Endodermal cell (in vitro differentiated cells): ENCODE results near the gene PRDM1. TPM values are rescaled to one million over a fixed set of nuclear protein-coding genes. Genes with fewer than 3 reads are reported as not detected.

Experiments used
- DNase-seq: peaks from one replicate; pipeline ENCODE4 v3.0.0-alpha.2; 2017
- H3K27ac ChIP-seq: 2 replicates; pipeline ENCODE4 v1.5.1; 2013; ENCODE audit warnings: mild to moderate bottlenecking, low read depth, low read length, moderate library complexity
- H3K27me3 ChIP-seq: 2 replicates; pipeline ENCODE4 v1.6.1; 2013; ENCODE audit warnings: mild to moderate bottlenecking, low read length, moderate library complexity; ENCODE audit not compliant: insufficient read depth, control insufficient read depth, poor library complexity, severe bottlenecking
- H3K36me3 ChIP-seq: 2 replicates; pipeline ENCODE4 v1.7.0; 2013; ENCODE audit warnings: mild to moderate bottlenecking, low read length, moderate library complexity; ENCODE audit not compliant: control insufficient read depth, insufficient read depth
- H3K4me1 ChIP-seq: one replicate; pipeline ENCODE4 v1.7.0; 2013; ENCODE audit warnings: low read length; ENCODE audit not compliant: control insufficient read depth, insufficient read depth
- H3K4me3 ChIP-seq: 2 replicates; pipeline ENCODE4 v1.5.1; 2013; ENCODE audit warnings: mild to moderate bottlenecking, low read length, moderate library complexity
- H3K9ac ChIP-seq: 2 replicates; pipeline ENCODE4 v1.6.1; 2013; ENCODE audit warnings: mild to moderate bottlenecking, low read length, moderate library complexity; ENCODE audit not compliant: poor library complexity, severe bottlenecking; ENCODE audit errors: extremely low read depth
- H3K9me3 ChIP-seq: 2 replicates; pipeline ENCODE4 v1.6.1; 2013; ENCODE audit warnings: mild to moderate bottlenecking, low read length, moderate library complexity; ENCODE audit not compliant: control insufficient read depth
- H3K27ac Mint-ChIP-seq: 2 replicates; pipeline ENCODE4 v1.8.0; 2020; ENCODE audit warnings: mixed read lengths
- H3K27me3 Mint-ChIP-seq: 2 replicates; pipeline ENCODE4 v1.8.0; 2021; ENCODE audit warnings: mild to moderate bottlenecking, mixed read lengths; ENCODE audit not compliant: insufficient read depth
- H3K36me3 Mint-ChIP-seq: 2 replicates; pipeline ENCODE4 v1.8.0; 2020; ENCODE audit warnings: low read depth, mixed read lengths
- H3K4me1 Mint-ChIP-seq: 2 replicates; pipeline ENCODE4 v1.8.0; 2020; ENCODE audit warnings: mixed read lengths
- H3K4me3 Mint-ChIP-seq: 2 replicates; pipeline ENCODE4 v1.8.0; 2020; ENCODE audit warnings: mild to moderate bottlenecking, moderate library complexity, mixed read lengths
- H3K9me3 Mint-ChIP-seq: 2 replicates; pipeline ENCODE4 v1.8.0; 2020; ENCODE audit warnings: mild to moderate bottlenecking, mixed read lengths
- CTCF ChIP-seq: fragments of 200-600 bp; sonication (generic); conservative IDR thresholded peaks from 2 replicates; pipeline ENCODE4 v1.5.0; 2021; ENCODE audit warnings: antibody characterized with exemption, mild to moderate bottlenecking
- WGBS, 2 experiments: methylation state at CpG; one replicate each; pipeline versions ENCODE4 v1.1.5 to v1.1.7; 2013; ENCODE audit warnings: missing lambda C conversion rate in 2 of 2, mixed read lengths in 1 of 2; ENCODE audit not compliant: insufficient coverage in 1 of 2, insufficient read length in 1 of 2; 5-methylcytosine and 5-hydroxymethylcytosine counted together
- total RNA-seq, 2 donors: library from RNA; stranded (reverse); fragmentation: NEBNext Ultra II Directional in 1 of 2; extraction: Animal tissue kit (Norgen Biotek cat#: 25700) in 1 of 2; gene quantifications; 2 replicates in 1 of 2; 3 replicates in 1 of 2; pipeline ENCODE4 v1.2.1, GENCODE V29; 2021

The PRDM1 gene
- total RNA-seq, 2 donors from 2014 or later, result 54.0 to 74.3 TPM

GRCh38 chr6:106108129-106108528 lies 22.0 kb downstream of the PRDM1 start:
- no peak overlapping the region for H3K4me3 Mint-ChIP-seq
- no peak for DNase-seq
- H3K9me3 Mint-ChIP-seq, result no peaks in the 10 kb centered on the region
- no peaks in the 10 kb centered on the region for H3K9me3 ChIP-seq
- peaks cover 4% of the 10 kb centered on the region for H3K4me1 ChIP-seq
- no peak for TF ChIP-seq CTCF
- no peaks in the 10 kb centered on the region for H3K27me3 ChIP-seq
- peaks cover 57% of the 10 kb centered on the region for H3K36me3 Mint-ChIP-seq
- H3K36me3 ChIP-seq, result peaks cover 69% of the 10 kb centered on the region
- H3K27ac ChIP-seq, result no peak overlapping the region
- no peak overlapping the region for H3K9ac ChIP-seq
- no peak overlapping the region for H3K4me3 ChIP-seq
- peaks cover 14% of the 10 kb centered on the region for H3K4me1 Mint-ChIP-seq
- 93 to 100% methylated on average over 1 to 6 of the region's 6 CpGs for WGBS, 2 experiments
- no peak overlapping the region for H3K27ac Mint-ChIP-seq
- H3K27me3 Mint-ChIP-seq, result no peaks in the 10 kb centered on the region

GRCh38 chr6:106109029-106109428 lies 22.9 kb downstream of the PRDM1 start:
- WGBS, 2 experiments, result 99% methylated on average over 3 of the region's 3 CpGs; no CpG with 5 or more reads in 1 of the 2 experiments
- Histone ChIP-seq H3K36me3 (peaks cover 60% of the 10 kb centered on the region), H3K27ac (no peak overlapping the region), H3K9ac (no peak overlapping the region), H3K9me3 (no peaks in the 10 kb centered on the region), H3K4me1 (no peaks in the 10 kb centered on the region), H3K27me3 (no peaks in the 10 kb centered on the region), H3K4me3 (no peak overlapping the region)
- TF ChIP-seq CTCF, result no peak
- Mint-ChIP-seq H3K9me3 (no peaks in the 10 kb centered on the region), H3K27me3 (no peaks in the 10 kb centered on the region), H3K4me3 (no peak overlapping the region), H3K4me1 (peaks cover 6% of the 10 kb centered on the region), H3K36me3 (peaks cover 50% of the 10 kb centered on the region), H3K27ac (no peak overlapping the region)
- DNase-seq, result no peak

GRCh38 chr6:106110164-106110826 lies 24.2 kb downstream of the PRDM1 start:
- H3K36me3 Mint-ChIP-seq, result peaks cover 40% of the 10 kb centered on the region
- TF ChIP-seq CTCF, result no peak
- Histone ChIP-seq H3K9me3 (no peaks in the 10 kb centered on the region), H3K4me3 (no peak overlapping the region), H3K4me1 (no peaks in the 10 kb centered on the region), H3K36me3 (peaks cover 48% of the 10 kb centered on the region), H3K9ac (no peak overlapping the region), H3K27ac (no peak overlapping the region), H3K27me3 (no peaks in the 10 kb centered on the region)
- WGBS, 2 experiments, result 90 to 94% methylated on average over 4 to 10 of the region's 10 CpGs
- no peak for DNase-seq
- H3K4me3 Mint-ChIP-seq, result no peak overlapping the region
- H3K27ac Mint-ChIP-seq, result no peak overlapping the region
- H3K9me3 Mint-ChIP-seq, result no peaks in the 10 kb centered on the region
- peaks cover 6% of the 10 kb centered on the region for H3K4me1 Mint-ChIP-seq
- H3K27me3 Mint-ChIP-seq, result peaks cover 2% of the 10 kb centered on the region
